Activated CD8-positive, alpha-beta memory T cell treated with anti-CD3 and anti-CD28 coated beads, Interleukin-2, amount 50 U/mL, for 24 hours (primary cell): Measurements from ENCODE around the gene GALNT12.

Experiments
- DNase-seq: peaks from one replicate; pipeline ENCODE4 v3.0.0-alpha.2; 2020; ENCODE audit errors: extremely low read depth

The GALNT12 gene

DNA sequence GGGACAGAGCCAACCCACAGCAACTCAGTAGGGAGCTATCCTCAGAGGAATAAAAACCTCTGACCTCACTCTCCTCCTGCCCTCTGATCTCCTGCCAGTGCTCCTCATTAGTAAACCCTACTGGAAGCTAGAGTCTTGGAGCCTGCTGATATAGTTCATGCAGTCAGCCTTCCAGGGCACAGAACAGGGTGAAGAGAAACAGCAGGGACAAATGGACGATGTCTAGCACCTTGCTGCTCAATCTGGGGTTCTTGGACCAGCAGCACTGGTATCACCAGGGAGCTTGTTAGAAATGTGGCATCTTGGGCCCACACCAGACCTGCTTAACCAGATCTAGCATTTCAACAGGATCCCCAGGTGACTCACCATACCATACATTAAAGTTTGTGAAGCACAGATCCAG, 5.5 kb upstream of the GALNT12 start:
- DNase-seq, result no peak

- DNase-seq, result no peak
These were observed 3.4 kb upstream of the GALNT12 start for GRCh38 chr9:98804083-98804482.

- no peak for DNase-seq
These were observed 1.8 kb upstream of the GALNT12 start for GRCh38 chr9:98805506-98806272.

DNA sequence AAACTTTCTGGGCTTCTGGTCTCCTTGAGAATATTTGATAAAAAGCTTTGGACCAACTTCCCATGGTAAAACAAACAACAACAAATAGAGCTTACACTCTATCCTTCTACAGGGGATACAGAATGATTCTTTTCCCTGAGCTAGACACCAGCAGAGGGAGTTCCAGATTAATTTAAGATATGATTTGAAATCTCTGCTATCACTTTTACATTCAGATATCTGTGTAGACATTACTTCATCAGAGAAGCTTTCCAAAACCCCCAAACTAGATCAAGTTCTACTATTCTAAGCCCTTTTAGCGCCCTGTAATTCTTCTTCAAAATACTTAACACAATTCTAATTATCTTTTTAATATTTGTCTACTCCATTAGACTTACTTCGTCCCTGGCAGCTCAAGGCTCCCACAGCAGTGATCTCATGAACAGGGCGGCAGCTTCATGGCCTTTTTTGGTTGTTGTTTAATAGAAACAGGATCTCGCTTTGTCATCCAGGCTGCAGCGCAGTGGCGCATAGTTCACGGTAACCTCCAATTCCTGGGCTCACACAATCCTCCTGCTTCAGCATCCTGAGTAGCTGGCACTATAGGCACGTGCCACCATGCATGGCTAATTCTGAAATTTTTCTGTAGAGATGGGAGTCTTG, 955 bp upstream of the GALNT12 start:
- DNase-seq, result no peak

DNA sequence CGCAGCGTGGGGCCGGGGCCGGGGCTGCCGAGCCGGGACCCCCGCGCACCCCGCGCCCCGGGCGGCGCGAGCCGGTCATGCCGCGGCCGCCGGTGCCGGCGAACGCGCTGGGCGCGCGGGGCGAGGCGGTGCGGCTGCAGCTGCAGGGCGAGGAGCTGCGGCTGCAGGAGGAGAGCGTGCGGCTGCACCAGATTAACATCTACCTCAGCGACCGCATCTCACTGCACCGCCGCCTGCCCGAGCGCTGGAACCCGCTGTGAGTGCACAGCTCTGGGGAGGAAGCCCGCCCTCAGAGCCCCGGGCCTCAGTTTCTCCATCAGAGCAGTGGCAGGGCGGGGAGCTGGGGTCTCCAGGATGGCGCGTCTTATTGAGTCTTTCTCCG, 335 bp downstream of the GALNT12 start:
- DNase-seq, result no peak

DNA sequence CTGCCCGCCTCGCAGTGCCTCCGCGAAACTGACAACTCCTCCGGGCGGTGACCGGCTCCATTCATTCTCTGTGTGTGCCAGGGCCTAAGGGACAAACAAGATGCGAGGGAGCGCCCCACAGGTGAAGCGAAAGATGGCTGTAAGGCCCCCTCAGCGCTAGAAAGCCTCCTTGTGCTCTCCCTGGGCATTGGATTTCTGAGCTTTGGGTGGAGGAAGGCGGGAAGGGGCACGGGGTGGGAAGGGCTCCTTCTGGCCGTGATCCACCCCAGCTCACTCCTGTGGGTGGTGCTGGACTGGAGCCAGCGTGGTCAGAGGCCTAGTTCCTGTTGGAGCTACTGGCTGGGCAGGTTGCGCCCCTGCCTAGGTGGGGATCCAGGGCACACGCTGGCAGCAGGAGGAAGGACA, 943 bp downstream of the GALNT12 start:
- DNase-seq, result no peak

DNA sequence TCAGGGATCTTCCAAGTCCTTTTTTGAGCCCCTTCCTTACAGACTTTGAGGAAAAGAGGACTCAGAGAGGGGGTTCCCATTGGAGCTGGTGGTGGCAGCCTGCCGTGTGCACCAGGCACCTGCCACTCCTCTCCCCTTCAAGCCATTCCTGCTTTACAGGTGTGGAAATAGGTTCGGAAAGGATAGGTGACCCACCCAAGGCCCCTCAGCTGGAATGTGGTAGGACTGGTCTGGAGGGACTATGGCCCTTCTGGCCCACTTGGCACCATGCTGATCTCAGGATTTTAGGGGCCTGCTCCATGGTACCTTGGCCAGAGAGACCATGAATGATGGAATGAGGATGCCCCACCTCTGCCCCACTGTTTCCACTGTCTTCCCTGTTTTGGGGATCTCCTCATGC, 1.4 kb downstream of the GALNT12 start:
- DNase-seq, result no peak

DNA sequence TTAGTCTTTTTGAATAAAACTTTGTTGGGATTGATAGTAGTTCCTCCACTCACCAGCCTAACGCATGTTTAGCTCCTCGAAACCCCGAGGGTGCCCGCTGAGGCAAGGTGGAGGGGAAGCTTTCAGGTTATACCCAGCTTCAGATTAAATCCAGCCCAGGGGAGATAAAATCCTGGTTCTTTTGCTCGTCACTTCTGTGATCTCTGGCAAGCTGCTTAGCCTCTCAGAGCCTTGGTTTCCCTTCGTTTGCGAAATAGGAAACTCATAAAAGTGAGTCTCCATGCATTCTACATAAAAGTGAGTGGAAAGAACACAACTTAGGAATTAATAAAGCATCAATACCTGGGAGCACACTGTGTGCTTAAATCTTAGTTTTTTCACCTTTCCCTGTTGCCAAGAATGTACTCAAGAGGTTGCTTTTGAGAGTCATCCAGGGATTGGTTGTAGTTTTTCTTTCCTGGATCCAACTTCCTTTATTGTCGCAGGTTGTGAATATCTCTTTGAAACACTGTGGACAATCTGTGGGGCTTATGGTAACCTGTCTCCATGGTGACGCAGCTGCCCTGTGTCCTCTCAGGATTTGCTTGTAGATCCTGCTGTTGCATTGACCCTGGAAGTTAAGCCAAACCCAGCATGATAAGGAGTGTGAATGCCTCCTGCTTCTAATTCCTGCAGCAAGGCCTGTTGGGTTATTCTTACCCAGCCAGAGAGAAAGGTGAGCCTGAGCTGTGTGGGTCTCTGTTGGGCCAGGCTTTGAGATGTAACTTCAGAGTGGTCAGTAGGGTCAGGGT, 2.0 kb downstream of the GALNT12 start:
- DNase-seq, result no peak

DNA sequence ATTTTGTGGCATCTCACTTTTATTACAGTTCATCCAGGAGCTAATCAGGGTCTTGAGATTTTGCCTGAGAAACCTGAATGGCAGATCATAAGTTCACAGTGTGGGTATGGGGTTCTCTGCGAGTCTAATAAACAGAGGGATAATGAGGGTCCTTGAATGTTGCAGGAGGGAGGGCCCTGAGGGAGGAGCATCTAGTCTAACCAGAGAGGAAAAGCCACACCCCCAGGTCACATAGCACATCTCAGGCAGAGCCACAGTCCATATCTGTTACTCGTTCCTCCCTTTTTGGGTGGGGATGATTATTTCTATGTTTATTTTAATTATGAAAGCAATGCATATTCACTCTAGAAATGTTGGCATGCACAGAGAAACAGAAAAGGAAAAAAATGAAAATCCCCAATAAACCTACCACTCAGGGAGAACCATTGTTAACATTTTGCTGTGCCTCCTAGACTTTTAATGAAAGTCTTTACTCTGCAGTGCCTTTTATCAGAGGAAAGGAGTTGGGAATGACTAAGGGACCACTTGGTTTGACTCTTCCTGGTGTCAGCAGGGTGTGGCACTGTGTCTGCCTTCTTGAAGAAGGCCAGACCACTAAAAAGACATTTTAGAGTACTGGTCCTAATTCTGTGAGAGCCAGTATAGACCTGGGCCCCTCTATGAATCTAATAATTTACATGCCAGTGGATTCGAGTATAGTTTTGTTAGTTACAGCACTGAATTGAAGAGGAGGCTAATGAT, 2.8 kb downstream of the GALNT12 start:
- no peak for DNase-seq

- DNase-seq, result no peak
These were observed 3.7 kb downstream of the GALNT12 start for GRCh38 chr9:98811051-98811650.

GRCh38 chr9:98815391-98815951, 8.0 kb downstream of the GALNT12 start:
- no peak for DNase-seq

GRCh38 chr9:98818764-98819163, 11.3 kb downstream of the GALNT12 start:
- no peak for DNase-seq

GRCh38 chr9:98819231-98819630, 11.8 kb downstream of the GALNT12 start:
- DNase-seq, result no peak

GRCh38 chr9:98821831-98822230, 14.4 kb downstream of the GALNT12 start:
- DNase-seq, result no peak

GRCh38 chr9:98822661-98823060, 15.2 kb downstream of the GALNT12 start:
- no peak for DNase-seq

- DNase-seq, result no peak
These were observed 16.3 kb downstream of the GALNT12 start for GRCh38 chr9:98823666-98824334.

DNA sequence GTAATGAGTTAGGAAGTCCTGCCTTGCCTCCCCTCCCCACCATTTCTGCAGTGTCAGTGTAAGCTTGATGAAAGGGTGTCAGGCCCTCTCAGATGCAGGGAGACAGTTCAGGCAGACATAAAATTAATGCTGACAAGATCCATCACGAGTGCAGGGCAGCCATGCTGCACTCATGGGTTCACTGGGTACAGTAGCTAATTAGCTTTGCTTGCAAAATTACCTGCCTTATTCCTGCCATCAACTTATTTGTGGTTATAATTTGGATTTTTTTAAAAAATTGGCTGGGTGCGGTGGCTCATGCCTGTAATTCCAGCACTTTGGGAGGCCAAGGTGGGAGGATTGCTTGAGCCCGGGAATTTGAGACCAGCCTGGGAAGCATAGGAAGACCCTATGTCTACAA, 17.9 kb downstream of the GALNT12 start:
- DNase-seq, result no peak

- DNase-seq, result no peak
These were observed 19.2 kb downstream of the GALNT12 start for GRCh38 chr9:98826716-98827115.

GRCh38 chr9:98829766-98830165, 22.3 kb downstream of the GALNT12 start:
- no peak for DNase-seq

- DNase-seq, result no peak
These were observed 23.1 kb downstream of the GALNT12 start for GRCh38 chr9:98830554-98830953.

DNA sequence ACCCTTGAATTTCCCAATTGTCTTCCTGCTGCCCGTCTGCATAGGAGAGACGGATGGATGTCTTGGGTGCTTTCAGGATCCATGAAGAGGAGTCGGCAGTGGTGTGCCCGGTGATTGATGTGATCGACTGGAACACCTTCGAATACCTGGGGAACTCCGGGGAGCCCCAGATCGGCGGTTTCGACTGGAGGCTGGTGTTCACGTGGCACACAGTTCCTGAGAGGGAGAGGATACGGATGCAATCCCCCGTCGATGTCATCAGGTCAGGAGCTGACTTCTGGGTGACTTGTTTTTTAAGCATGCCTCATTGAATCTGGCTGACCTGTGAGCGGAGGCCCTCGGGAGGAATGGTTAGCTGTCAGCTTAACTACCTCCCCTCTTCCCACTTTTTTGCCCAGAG, 24.2 kb downstream of the GALNT12 start:
- DNase-seq, result no peak
